GM23338 (cell line): Measurements from ENCODE around the gene RPTOR. TPM values are rescaled to one million over a fixed set of nuclear protein-coding genes. Genes with fewer than 3 reads are reported as not detected.

ENCODE experiments used
- ATAC-seq: fragments of 200-7000 bp; cut with Tn5 transposase; 3 replicates; pipeline ENCODE4 v1.9.1; 2020
- DNase-seq: peaks from one replicate; pipeline ENCODE4 v3.0.0-alpha.2; 2015; ENCODE audit warnings: low spot score
- H2AFZ ChIP-seq: fragments of 200-600 bp; sonication (generic); 2 replicates; pipeline ENCODE4 v1.8.0; 2016; ENCODE audit warnings: antibody characterized with exemption, mild to moderate bottlenecking, moderate library complexity
- H3F3A ChIP-seq: fragments of 200-600 bp; sonication (generic); replicated peaks from 2 replicates; pipeline ENCODE4 v1.8.0; 2017; ENCODE audit warnings: antibody characterized with exemption, mixed run types, low read depth
- H3K27ac ChIP-seq: fragments of 200-600 bp; sonication (generic); 2 replicates; pipeline ENCODE4 v1.6.1; 2016; ENCODE audit warnings: low read depth
- H3K27me3 ChIP-seq: fragments of 200-600 bp; sonication (generic); 2 replicates; pipeline ENCODE4 v1.8.0; 2016; ENCODE audit warnings: mild to moderate bottlenecking, mixed run types, moderate library complexity; ENCODE audit not compliant: insufficient read depth
- H3K36me3 ChIP-seq: fragments of 200-600 bp; sonication (generic); 2 replicates; pipeline ENCODE4 v1.8.0; 2016; ENCODE audit warnings: mild to moderate bottlenecking; ENCODE audit not compliant: insufficient read depth
- H3K4me1 ChIP-seq: fragments of 200-600 bp; sonication (generic); 2 replicates; pipeline ENCODE4 v1.8.0; 2016; ENCODE audit warnings: mild to moderate bottlenecking, moderate library complexity; ENCODE audit not compliant: insufficient read depth
- H3K4me2 ChIP-seq: fragments of 200-600 bp; sonication (generic); 2 replicates; pipeline ENCODE4 v1.7.1; 2017; ENCODE audit warnings: mixed run types
- H3K4me3 ChIP-seq: fragments of 200-600 bp; sonication (generic); 2 replicates; pipeline ENCODE4 v1.6.1; 2016; ENCODE audit warnings: mixed run types
- H3K79me2 ChIP-seq: fragments of 200-600 bp; sonication (generic); replicated peaks from 2 replicates; pipeline ENCODE4 v1.8.0; 2017; ENCODE audit warnings: mild to moderate bottlenecking; ENCODE audit not compliant: insufficient read depth
- H3K9me2 ChIP-seq: fragments of 200-600 bp; sonication (generic); 2 replicates; pipeline ENCODE4 v1.8.0; 2017; ENCODE audit not compliant: insufficient read depth
- H4K20me1 ChIP-seq: fragments of 200-600 bp; sonication (generic); replicated peaks from 2 replicates; pipeline ENCODE4 v1.8.0; 2017; ENCODE audit warnings: mild to moderate bottlenecking; ENCODE audit not compliant: insufficient read depth
- H3K27ac Mint-ChIP-seq: 2 replicates; pipeline ENCODE4 v1.8.0; 2020; ENCODE audit warnings: inconsistent platforms, mild to moderate bottlenecking, moderate library complexity, mixed read lengths
- H3K27me3 Mint-ChIP-seq: 3 replicates; pipeline ENCODE4 v1.8.0; 2022; ENCODE audit warnings: low read depth, mild to moderate bottlenecking, moderate library complexity, mixed read lengths, inconsistent platforms; ENCODE audit not compliant: insufficient read depth, poor library complexity
- H3K36me3 Mint-ChIP-seq: 3 replicates; pipeline ENCODE4 v1.8.0; 2021; ENCODE audit warnings: low read depth, mild to moderate bottlenecking, inconsistent platforms, moderate library complexity, mixed read lengths
- H3K4me1 Mint-ChIP-seq: 3 replicates; pipeline ENCODE4 v1.8.0; 2020; ENCODE audit warnings: mild to moderate bottlenecking, inconsistent platforms, mixed read lengths
- H3K4me3 Mint-ChIP-seq: 3 replicates; pipeline ENCODE4 v1.8.0; 2021; ENCODE audit warnings: moderate library complexity, mild to moderate bottlenecking, inconsistent platforms, mixed read lengths
- H3K9me3 Mint-ChIP-seq: 3 replicates; pipeline ENCODE4 v1.8.0; 2020; ENCODE audit warnings: moderate library complexity, mild to moderate bottlenecking, inconsistent platforms, mixed read lengths
- CREB1 ChIP-seq: fragments of 250-450 bp; sonication (Bioruptor Pico); IDR thresholded peaks from 2 replicates; pipeline ENCODE4 v1.5.0; 2020; ENCODE audit warnings: low read depth, mild to moderate bottlenecking, moderate library complexity
- ETS1 ChIP-seq: IDR thresholded peaks from 2 replicates; pipeline ENCODE4 v1.6.1; 2016; ENCODE audit warnings: antibody characterized with exemption
- EZH2 ChIP-seq: fragments of 200-600 bp; sonication (generic); IDR thresholded peaks from one replicate; pipeline ENCODE4 v1.8.0; 2017; ENCODE audit warnings: antibody characterized with exemption, mild to moderate bottlenecking, low read depth; ENCODE audit not compliant: unreplicated experiment
- EZH2phosphoT487 ChIP-seq: fragments of 200-600 bp; sonication (generic); IDR thresholded peaks from one replicate; pipeline ENCODE4 v1.8.1; 2018; ENCODE audit warnings: antibody characterized with exemption; ENCODE audit not compliant: unreplicated experiment
- JUNB ChIP-seq: IDR thresholded peaks from one replicate; pipeline ENCODE4 v1.6.1; 2016; ENCODE audit warnings: antibody characterized with exemption; ENCODE audit not compliant: unreplicated experiment
- NANOG ChIP-seq: IDR thresholded peaks from 2 replicates; pipeline ENCODE4 v1.6.1; 2016; ENCODE audit warnings: antibody characterized with exemption, borderline replicate concordance
- STAT1 ChIP-seq: IDR thresholded peaks from one replicate; pipeline ENCODE4 v1.6.1; 2016; ENCODE audit warnings: antibody characterized with exemption; ENCODE audit not compliant: unreplicated experiment
- polyA plus RNA-seq: library from polyadenylated mRNA; unstranded; fragments of >200 nt; fragmentation: Nextera tagmentation; extraction: Ambion mirVana; gene quantifications from 2 replicates; pipeline ENCODE4 v1.2.1, GENCODE V29; 2016
- total RNA-seq: library from RNA; depleted of rRNA; stranded (reverse); fragments of >200 nt; shearing (Covaris generic); gene quantifications from 2 replicates; pipeline ENCODE4 v1.2.3, GENCODE V29; 2014
- TF ChIP-seq, protein P1 (sequence below), 2 experiments: fragments of 200-600 bp in 1 of 2; sonication (generic) in 1 of 2; conservative IDR thresholded peaks; 2 replicates each; pipeline versions ENCODE4 v1.5.1 to v1.6.1; 2016 to 2017; ENCODE audit warnings: antibody characterized with exemption in 2 of 2, low read depth in 2 of 2, mild to moderate bottlenecking in 2 of 2, moderate library complexity in 1 of 2
- TF ChIP-seq, protein P2 (sequence below): fragments of 250-450 bp; sonication (Bioruptor Pico); IDR thresholded peaks from 2 replicates; pipeline ENCODE4 v1.5.0; 2020; ENCODE audit warnings: mild to moderate bottlenecking, moderate library complexity

Gene RPTOR
- total and polyA plus RNA-seq, 2 experiments from 2014 or later, result 9.5 to 38.0 TPM

GRCh38 chr17:80960797-80961452, 416.3 kb downstream of the RPTOR start:
- Mint-ChIP-seq H3K4me3 (no peak overlapping the region), H3K36me3 (peaks cover 4% of the 10 kb centered on the region; the same call in 1 of the 3 replicates), H3K27me3 (peaks cover 4% of the 10 kb centered on the region), H3K27ac (no peak overlapping the region), H3K4me1 (peaks cover 6% of the 10 kb centered on the region; the same call in 2 of the 3 replicates), H3K9me3 (no peaks in the 10 kb centered on the region; the same call in 2 of the 3 replicates)
- H3K9me2 ChIP-seq, result no peaks in the 10 kb centered on the region
- H2AFZ ChIP-seq, result no peak overlapping the region
- no peaks in the 10 kb centered on the region for H4K20me1 ChIP-seq
- no peaks in the 10 kb centered on the region for H3F3A ChIP-seq
- H3K4me1 ChIP-seq, result no peaks in the 10 kb centered on the region
- DNase-seq, result no peak
- H3K27ac ChIP-seq, result no peak overlapping the region
- no peak overlapping the region for H3K4me2 ChIP-seq
- TF ChIP-seq ETS1 (no peak), CREB1 (CRISPR knock-in tag) (no peak), STAT1 (no peak)
- TF ChIP-seq, protein P1, sequence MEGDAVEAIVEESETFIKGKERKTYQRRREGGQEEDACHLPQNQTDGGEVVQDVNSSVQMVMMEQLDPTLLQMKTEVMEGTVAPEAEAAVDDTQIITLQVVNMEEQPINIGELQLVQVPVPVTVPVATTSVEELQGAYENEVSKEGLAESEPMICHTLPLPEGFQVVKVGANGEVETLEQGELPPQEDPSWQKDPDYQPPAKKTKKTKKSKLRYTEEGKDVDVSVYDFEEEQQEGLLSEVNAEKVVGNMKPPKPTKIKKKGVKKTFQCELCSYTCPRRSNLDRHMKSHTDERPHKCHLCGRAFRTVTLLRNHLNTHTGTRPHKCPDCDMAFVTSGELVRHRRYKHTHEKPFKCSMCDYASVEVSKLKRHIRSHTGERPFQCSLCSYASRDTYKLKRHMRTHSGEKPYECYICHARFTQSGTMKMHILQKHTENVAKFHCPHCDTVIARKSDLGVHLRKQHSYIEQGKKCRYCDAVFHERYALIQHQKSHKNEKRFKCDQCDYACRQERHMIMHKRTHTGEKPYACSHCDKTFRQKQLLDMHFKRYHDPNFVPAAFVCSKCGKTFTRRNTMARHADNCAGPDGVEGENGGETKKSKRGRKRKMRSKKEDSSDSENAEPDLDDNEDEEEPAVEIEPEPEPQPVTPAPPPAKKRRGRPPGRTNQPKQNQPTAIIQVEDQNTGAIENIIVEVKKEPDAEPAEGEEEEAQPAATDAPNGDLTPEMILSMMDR (conservative IDR thresholded peaks at IDR 0.05; ENCODE audit: low read depth in 2 of 2), result no peak
- H3K27me3 ChIP-seq, result no peaks in the 10 kb centered on the region
- no peaks in the 10 kb centered on the region for H3K36me3 ChIP-seq
- H3K4me3 ChIP-seq, result no peak overlapping the region
- ATAC-seq, result no peak
- no peaks in the 10 kb centered on the region for H3K79me2 ChIP-seq

DNA sequence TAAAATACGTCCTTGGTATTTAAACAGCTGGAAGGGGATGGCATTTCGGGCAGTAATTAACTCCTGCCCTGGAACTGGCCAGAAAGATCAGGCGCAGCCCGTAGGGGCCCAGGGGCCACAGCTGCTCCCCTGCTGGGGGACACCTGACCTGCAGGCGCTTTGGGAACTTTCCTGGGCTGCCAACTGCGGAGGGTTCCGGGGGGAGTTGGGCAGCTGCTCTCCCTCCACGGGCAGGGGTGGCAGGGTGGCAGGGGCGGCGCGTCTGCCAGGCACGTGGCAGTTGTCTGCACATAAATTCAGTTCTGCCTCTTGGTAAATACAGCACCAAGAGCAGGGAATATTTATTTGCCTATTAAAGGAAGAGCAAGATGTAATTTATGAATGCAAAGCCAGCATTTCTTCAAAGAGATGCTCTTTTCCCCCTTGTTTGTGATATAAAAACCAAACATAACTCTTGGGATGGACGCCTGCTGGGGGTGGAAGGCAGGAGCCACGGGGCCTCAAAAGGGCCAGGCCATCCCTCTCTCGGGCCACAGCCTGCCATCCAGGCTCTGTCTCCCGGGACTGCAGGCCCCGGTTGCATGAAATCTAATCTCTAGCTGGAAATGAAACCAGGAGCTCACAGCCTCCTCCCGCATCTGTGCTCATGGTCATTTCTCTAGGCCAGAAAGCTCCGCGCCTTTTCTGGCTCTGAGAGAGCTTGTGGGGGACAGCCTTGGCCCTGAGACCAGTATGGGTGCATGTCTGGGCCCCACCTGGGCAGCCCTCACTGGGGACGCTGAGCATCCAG, 417.1 kb downstream of the RPTOR start:
- H3K27ac ChIP-seq, result no peak overlapping the region
- H2AFZ ChIP-seq, result no peak overlapping the region
- H3K27me3 ChIP-seq, result no peaks in the 10 kb centered on the region
- ATAC-seq (no peak), DNase-seq (no peak)
- no peaks in the 10 kb centered on the region; the same call in 2 of the 3 replicates for H3K9me3 Mint-ChIP-seq
- no peaks in the 10 kb centered on the region for H3F3A ChIP-seq
- H3K79me2 ChIP-seq, result no peaks in the 10 kb centered on the region
- H3K36me3 ChIP-seq, result no peaks in the 10 kb centered on the region
- peaks cover 6% of the 10 kb centered on the region; the same call in 2 of the 3 replicates for H3K4me1 Mint-ChIP-seq
- H3K4me1 ChIP-seq, result no peaks in the 10 kb centered on the region
- H3K4me2 ChIP-seq, result no peak overlapping the region
- H4K20me1 ChIP-seq, result no peaks in the 10 kb centered on the region
- H3K4me3 Mint-ChIP-seq, result no peak overlapping the region
- H3K36me3 Mint-ChIP-seq, result peaks cover 4% of the 10 kb centered on the region; the same call in 1 of the 3 replicates
- H3K27me3 Mint-ChIP-seq, result peaks cover 4% of the 10 kb centered on the region
- no peak overlapping the region for H3K4me3 ChIP-seq
- no peaks in the 10 kb centered on the region for H3K9me2 ChIP-seq
- H3K27ac Mint-ChIP-seq, result no peak overlapping the region
- TF ChIP-seq JUNB, result no peak
- no peak for TF ChIP-seq ETS1
- no peak for TF ChIP-seq NANOG
- no peak for TF ChIP-seq EZH2phosphoT487
- TF ChIP-seq EZH2, result no peak
- no peak for TF ChIP-seq STAT1
- TF ChIP-seq, protein P2, sequence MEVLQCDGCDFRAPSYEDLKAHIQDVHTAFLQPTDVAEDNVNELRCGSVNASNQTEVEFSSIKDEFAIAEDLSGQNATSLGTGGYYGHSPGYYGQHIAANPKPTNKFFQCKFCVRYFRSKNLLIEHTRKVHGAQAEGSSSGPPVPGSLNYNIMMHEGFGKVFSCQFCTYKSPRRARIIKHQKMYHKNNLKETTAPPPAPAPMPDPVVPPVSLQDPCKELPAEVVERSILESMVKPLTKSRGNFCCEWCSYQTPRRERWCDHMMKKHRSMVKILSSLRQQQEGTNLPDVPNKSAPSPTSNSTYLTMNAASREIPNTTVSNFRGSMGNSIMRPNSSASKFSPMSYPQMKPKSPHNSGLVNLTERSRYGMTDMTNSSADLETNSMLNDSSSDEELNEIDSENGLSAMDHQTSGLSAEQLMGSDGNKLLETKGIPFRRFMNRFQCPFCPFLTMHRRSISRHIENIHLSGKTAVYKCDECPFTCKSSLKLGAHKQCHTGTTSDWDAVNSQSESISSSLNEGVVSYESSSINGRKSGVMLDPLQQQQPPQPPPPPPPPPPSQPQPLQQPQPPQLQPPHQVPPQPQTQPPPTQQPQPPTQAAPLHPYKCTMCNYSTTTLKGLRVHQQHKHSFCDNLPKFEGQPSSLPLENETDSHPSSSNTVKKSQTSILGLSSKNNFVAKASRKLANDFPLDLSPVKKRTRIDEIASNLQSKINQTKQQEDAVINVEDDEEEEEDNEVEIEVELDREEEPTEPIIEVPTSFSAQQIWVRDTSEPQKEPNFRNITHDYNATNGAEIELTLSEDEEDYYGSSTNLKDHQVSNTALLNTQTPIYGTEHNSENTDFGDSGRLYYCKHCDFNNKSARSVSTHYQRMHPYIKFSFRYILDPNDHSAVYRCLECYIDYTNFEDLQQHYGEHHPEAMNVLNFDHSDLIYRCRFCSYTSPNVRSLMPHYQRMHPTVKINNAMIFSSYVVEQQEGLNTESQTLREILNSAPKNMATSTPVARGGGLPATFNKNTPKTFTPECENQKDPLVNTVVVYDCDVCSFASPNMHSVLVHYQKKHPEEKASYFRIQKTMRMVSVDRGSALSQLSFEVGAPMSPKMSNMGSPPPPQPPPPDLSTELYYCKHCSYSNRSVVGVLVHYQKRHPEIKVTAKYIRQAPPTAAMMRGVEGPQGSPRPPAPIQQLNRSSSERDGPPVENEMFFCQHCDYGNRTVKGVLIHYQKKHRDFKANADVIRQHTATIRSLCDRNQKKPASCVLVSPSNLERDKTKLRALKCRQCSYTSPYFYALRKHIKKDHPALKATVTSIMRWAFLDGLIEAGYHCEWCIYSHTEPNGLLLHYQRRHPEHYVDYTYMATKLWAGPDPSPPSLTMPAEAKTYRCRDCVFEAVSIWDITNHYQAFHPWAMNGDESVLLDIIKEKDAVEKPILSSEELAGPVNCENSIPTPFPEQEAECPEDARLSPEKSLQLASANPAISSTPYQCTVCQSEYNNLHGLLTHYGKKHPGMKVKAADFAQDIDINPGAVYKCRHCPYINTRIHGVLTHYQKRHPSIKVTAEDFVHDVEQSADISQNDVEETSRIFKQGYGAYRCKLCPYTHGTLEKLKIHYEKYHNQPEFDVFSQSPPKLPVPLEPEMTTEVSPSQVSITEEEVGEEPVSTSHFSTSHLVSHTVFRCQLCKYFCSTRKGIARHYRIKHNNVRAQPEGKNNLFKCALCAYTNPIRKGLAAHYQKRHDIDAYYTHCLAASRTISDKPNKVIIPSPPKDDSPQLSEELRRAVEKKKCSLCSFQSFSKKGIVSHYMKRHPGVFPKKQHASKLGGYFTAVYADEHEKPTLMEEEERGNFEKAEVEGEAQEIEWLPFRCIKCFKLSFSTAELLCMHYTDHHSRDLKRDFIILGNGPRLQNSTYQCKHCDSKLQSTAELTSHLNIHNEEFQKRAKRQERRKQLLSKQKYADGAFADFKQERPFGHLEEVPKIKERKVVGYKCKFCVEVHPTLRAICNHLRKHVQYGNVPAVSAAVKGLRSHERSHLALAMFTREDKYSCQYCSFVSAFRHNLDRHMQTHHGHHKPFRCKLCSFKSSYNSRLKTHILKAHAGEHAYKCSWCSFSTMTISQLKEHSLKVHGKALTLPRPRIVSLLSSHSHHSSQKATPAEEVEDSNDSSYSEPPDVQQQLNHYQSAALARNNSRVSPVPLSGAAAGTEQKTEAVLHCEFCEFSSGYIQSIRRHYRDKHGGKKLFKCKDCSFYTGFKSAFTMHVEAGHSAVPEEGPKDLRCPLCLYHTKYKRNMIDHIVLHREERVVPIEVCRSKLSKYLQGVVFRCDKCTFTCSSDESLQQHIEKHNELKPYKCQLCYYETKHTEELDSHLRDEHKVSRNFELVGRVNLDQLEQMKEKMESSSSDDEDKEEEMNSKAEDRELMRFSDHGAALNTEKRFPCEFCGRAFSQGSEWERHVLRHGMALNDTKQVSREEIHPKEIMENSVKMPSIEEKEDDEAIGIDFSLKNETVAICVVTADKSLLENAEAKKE (CRISPR knock-in tag), result no peak
